ENCODE data around the gene CREB3L2.

DNA sequence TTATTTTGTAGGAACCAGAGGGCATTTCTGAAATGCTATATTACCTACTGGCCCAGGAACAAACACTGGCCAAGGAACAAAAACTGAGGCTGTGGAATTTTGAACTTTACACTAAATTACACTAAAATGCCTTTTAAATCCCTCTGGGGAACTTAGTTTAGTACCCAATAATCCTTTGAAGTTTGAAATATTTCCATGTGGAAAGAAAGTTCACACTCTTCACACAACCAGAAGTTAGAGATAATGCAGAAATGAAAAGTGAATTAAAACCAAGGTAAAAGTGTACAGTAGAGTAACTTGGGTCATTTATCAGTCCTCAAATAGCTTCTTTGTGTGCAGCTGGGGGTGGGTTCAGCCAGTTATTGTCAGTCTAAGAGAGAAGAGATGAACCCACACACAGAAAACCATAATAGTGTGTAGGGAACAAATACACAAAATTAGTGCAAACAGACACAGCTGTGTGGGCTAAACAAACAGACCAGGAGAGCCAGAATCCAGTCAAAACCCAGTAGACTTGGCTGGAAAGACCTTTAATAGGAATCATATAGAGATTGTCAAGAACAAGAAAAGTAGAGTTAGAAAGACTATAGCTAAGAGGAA, 108.6 kb downstream of the CREB3L2 start:
- TF ChIP-seq, protein P1, sequence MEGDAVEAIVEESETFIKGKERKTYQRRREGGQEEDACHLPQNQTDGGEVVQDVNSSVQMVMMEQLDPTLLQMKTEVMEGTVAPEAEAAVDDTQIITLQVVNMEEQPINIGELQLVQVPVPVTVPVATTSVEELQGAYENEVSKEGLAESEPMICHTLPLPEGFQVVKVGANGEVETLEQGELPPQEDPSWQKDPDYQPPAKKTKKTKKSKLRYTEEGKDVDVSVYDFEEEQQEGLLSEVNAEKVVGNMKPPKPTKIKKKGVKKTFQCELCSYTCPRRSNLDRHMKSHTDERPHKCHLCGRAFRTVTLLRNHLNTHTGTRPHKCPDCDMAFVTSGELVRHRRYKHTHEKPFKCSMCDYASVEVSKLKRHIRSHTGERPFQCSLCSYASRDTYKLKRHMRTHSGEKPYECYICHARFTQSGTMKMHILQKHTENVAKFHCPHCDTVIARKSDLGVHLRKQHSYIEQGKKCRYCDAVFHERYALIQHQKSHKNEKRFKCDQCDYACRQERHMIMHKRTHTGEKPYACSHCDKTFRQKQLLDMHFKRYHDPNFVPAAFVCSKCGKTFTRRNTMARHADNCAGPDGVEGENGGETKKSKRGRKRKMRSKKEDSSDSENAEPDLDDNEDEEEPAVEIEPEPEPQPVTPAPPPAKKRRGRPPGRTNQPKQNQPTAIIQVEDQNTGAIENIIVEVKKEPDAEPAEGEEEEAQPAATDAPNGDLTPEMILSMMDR (conservative IDR thresholded peaks at IDR 0.05): no peak
- no peak for TF ChIP-seq EZH2 (IDR thresholded peaks at IDR 0.05; ENCODE audit: low read depth)

Measured in PC-9 (cell line).